Natural killer cell (primary cell): ENCODE data around the gene NSG2. TPM values are rescaled to one million over a fixed set of nuclear protein-coding genes. Genes with fewer than 3 reads are reported as not detected.
"Not testable (repeated sequence)": the region's sequence is repeated elsewhere in the genome, so short reads cannot be mapped to it uniquely, and the experiment has no call there.

ENCODE experiments used
- ATAC-seq, 3 donors: fragments of 150-1000 bp in 2 of 3; fragments of 200-7000 bp in 1 of 3; cut with Tn5 transposase; 1 replicate in 1 of 3; 2 replicates in 2 of 3; pipeline ENCODE4 v1.10.0; 2021; ENCODE audit warnings: mild to moderate bottlenecking in 2 of 3, moderate library complexity in 2 of 3
- DNase-seq, 2 donors: peaks; one replicate each; pipeline versions ENCODE4 v3.0.0 to v3.0.0-alpha.2; 2013 to 2021; ENCODE audit warnings: mixed read lengths in 1 of 2
- H3K27ac ChIP-seq: one replicate; pipeline ENCODE4 v1.5.1; 2013; ENCODE audit warnings: mild to moderate bottlenecking, low read length
- H3K27me3 ChIP-seq: one replicate; pipeline ENCODE4 v1.6.1; 2013; ENCODE audit warnings: low read length; ENCODE audit not compliant: control insufficient read depth, insufficient read depth
- H3K36me3 ChIP-seq: one replicate; pipeline ENCODE4 v1.6.1; 2013; ENCODE audit warnings: low read length; ENCODE audit not compliant: control insufficient read depth, insufficient read depth
- H3K4me1 ChIP-seq: one replicate; pipeline ENCODE4 v1.6.1; 2013; ENCODE audit warnings: low read length; ENCODE audit not compliant: control insufficient read depth, insufficient read depth
- H3K4me3 ChIP-seq: one replicate; pipeline ENCODE4 v1.5.1; 2013; ENCODE audit warnings: low read length
- H3K9me3 ChIP-seq: one replicate; pipeline ENCODE4 v1.6.1; 2013; ENCODE audit warnings: low read length; ENCODE audit not compliant: control insufficient read depth, insufficient read depth
- H3K27ac Mint-ChIP-seq, 2 donors: one replicate each; pipeline ENCODE4 v1.8.0; 2022; ENCODE audit warnings: mild to moderate bottlenecking in 2 of 2, mixed read lengths in 2 of 2, moderate library complexity in 1 of 2
- H3K27me3 Mint-ChIP-seq, 2 donors: one replicate each; pipeline ENCODE4 v1.8.0; 2022; ENCODE audit warnings: low read depth in 2 of 2, mixed read lengths in 2 of 2
- H3K36me3 Mint-ChIP-seq: one replicate; pipeline ENCODE4 v1.8.0; 2022; ENCODE audit warnings: mixed read lengths
- H3K4me1 Mint-ChIP-seq, 2 donors: one replicate each; pipeline ENCODE4 v1.8.0; 2022; ENCODE audit warnings: mixed read lengths in 2 of 2
- H3K4me3 Mint-ChIP-seq: one replicate; pipeline ENCODE4 v1.8.0; 2022; ENCODE audit warnings: mild to moderate bottlenecking, moderate library complexity, mixed read lengths
- H3K9me3 Mint-ChIP-seq, 2 donors: one replicate each; pipeline ENCODE4 v1.8.0; 2022; ENCODE audit warnings: mixed read lengths in 2 of 2
- CTCF ChIP-seq: fragments of 200-600 bp; IDR thresholded peaks from one replicate; pipeline ENCODE4 v1.8.0; 2022; ENCODE audit warnings: antibody characterized with exemption
- WGBS: methylation state at CpG from one replicate; pipeline ENCODE4 v1.1.7; 2013; ENCODE audit warnings: missing lambda C conversion rate; ENCODE audit not compliant: insufficient coverage; 5-methylcytosine and 5-hydroxymethylcytosine counted together
- intact Hi-C: fragments of 100-400 bp; cut with micrococcal nuclease; formaldehyde crosslinking; loops from one replicate; pipeline ENCODE4 v1.14.2; 2022
- total RNA-seq, 4 donors: library from RNA; stranded (reverse); fragments of 120-200 nt in 1 of 4; gene quantifications; one replicate each; pipeline versions ENCODE4 v1.2.3 to v1.2.4, GENCODE V29; 2013 to 2022

Gene NSG2
- total RNA-seq, 3 donors from 2014 or later (not counting 1 experiment from before 2014, with no cell fraction given) = not detected

- Mint-ChIP-seq H3K27me3 (peaks cover 0 to 14% of the 10 kb centered on the region in 2 donors), H3K36me3 (no peaks in the 10 kb centered on the region), H3K4me1 (no peaks in the 10 kb centered on the region), H3K27ac (no peak overlapping the region), H3K9me3 (no peaks in the 10 kb centered on the region), H3K4me3 (no peak overlapping the region)
- H3K9me3 ChIP-seq = no peaks in the 10 kb centered on the region
- 68% methylated on average over 2 of the region's 2 CpGs for WGBS
- no peak for ATAC-seq
- H3K27me3 ChIP-seq = no peaks in the 10 kb centered on the region
- no peaks in the 10 kb centered on the region for H3K4me1 ChIP-seq
- H3K36me3 ChIP-seq = no peaks in the 10 kb centered on the region
- no peak overlapping the region for H3K27ac ChIP-seq
- no peak for DNase-seq
- TF ChIP-seq CTCF = no peak
- intact Hi-C loops = no loop called here
- H3K4me3 ChIP-seq = no peak overlapping the region
Measured at GRCh38 chr5:174145091-174145490, 99.6 kb downstream of the NSG2 start.

GRCh38 chr5:174145821-174146220 lies 100.3 kb downstream of the NSG2 start:
- Histone ChIP-seq H3K9me3 (no peaks in the 10 kb centered on the region), H3K4me1 (no peaks in the 10 kb centered on the region), H3K27ac (no peak overlapping the region), H3K4me3 (no peak overlapping the region), H3K27me3 (no peaks in the 10 kb centered on the region), H3K36me3 (no peaks in the 10 kb centered on the region)
- intact Hi-C loops = no loop called here
- H3K4me3 Mint-ChIP-seq = no peak overlapping the region
- H3K36me3 Mint-ChIP-seq = no peaks in the 10 kb centered on the region
- H3K9me3 Mint-ChIP-seq = no peaks in the 10 kb centered on the region
- DNase-seq (no peak), ATAC-seq (no peak)
- WGBS = 63% methylated on average over 4 of the region's 5 CpGs
- no peak overlapping the region for H3K27ac Mint-ChIP-seq
- peaks cover 0 to 14% of the 10 kb centered on the region in 2 donors for H3K27me3 Mint-ChIP-seq
- H3K4me1 Mint-ChIP-seq = no peaks in the 10 kb centered on the region
- no peak for TF ChIP-seq CTCF

- H3K27ac Mint-ChIP-seq = no peak overlapping the region
- no peaks in the 10 kb centered on the region for H3K9me3 Mint-ChIP-seq
- intact Hi-C loops = no loop called here
- no peak overlapping the region for H3K4me3 Mint-ChIP-seq
- no peak for TF ChIP-seq CTCF
- H3K4me3 ChIP-seq = no peak overlapping the region
- no peaks in the 10 kb centered on the region for H3K36me3 ChIP-seq
- no peaks in the 10 kb centered on the region for H3K4me1 ChIP-seq
- no peaks in the 10 kb centered on the region for H3K4me1 Mint-ChIP-seq
- 71% methylated on average over 5 of the region's 6 CpGs for WGBS
- no peaks in the 10 kb centered on the region for H3K27me3 ChIP-seq
- no peaks in the 10 kb centered on the region for H3K9me3 ChIP-seq
- peaks cover 0 to 14% of the 10 kb centered on the region in 2 donors for H3K27me3 Mint-ChIP-seq
- H3K27ac ChIP-seq = no peak overlapping the region
- H3K36me3 Mint-ChIP-seq = no peaks in the 10 kb centered on the region
- DNase-seq (no peak), ATAC-seq (no peak)
Measured at GRCh38 chr5:174146556-174146955, 101.0 kb downstream of the NSG2 start.

GRCh38 chr5:174147012-174147411 lies 101.5 kb downstream of the NSG2 start:
- H3K36me3 ChIP-seq, H3K4me1 Mint-ChIP-seq, H3K27ac Mint-ChIP-seq, H3K27me3 ChIP-seq, H3K36me3 Mint-ChIP-seq, H3K4me3 ChIP-seq, H3K27ac ChIP-seq, H3K4me3 Mint-ChIP-seq, ATAC-seq, DNase-seq, H3K4me1 ChIP-seq, H3K9me3 Mint-ChIP-seq, H3K9me3 ChIP-seq, intact Hi-C loops: not testable (repeated sequence)
- WGBS = 78% methylated on average over 1 of the region's 1 CpG
- H3K27me3 Mint-ChIP-seq = peaks cover 0 to 14% of the 10 kb centered on the region in 2 donors
